Caco-2 (cell line): Measurements from ENCODE around the gene ZNF519. TPM values are rescaled to one million over a fixed set of nuclear protein-coding genes. Genes with fewer than 3 reads are reported as not detected.

Experiments used
- BruUV-seq: library from RNA; stranded (reverse); fragments of 400-500 nt; replicated peaks from 2 replicates; lab custom pipeline; 2021; lab: Mats Ljungman, UMichigan
- CTCF ChIA-PET: fragments of 300-600 bp; sonication (Branson Sonifier 250); formaldehyde crosslinking; loops from one replicate; lab custom pipeline; 2022; ENCODE audit warnings: antibody characterized with exemption; lab: Charles Lee
- POLR2A ChIA-PET: fragments of 300-600 bp; sonication (Branson Sonifier 250); formaldehyde crosslinking; loops from one replicate; lab custom pipeline; 2022; ENCODE audit warnings: antibody characterized with exemption; lab: Charles Lee
- DNase-seq, 2 experiments: peaks; one replicate each; pipeline versions ENCODE4 v3.0.0 to v3.0.0-alpha.2; 2020 to 2022
- H3K27me3 ChIP-seq: replicated peaks from 2 replicates; pipeline ENCODE4 v1.6.0; 2011; ENCODE audit warnings: low read length; ENCODE audit not compliant: control insufficient read depth, insufficient read depth
- H3K36me3 ChIP-seq: 2 replicates; pipeline ENCODE4 v1.5.1; 2011; ENCODE audit warnings: low read length; ENCODE audit not compliant: control insufficient read depth, insufficient read depth
- H3K4me1 ChIP-seq: fragments of 250-450 bp; sonication (Bioruptor Pico); 2 replicates; pipeline ENCODE4 v1.5.1; 2020; ENCODE audit warnings: mild to moderate bottlenecking
- H3K4me3 ChIP-seq: 2 replicates; pipeline ENCODE4 v1.5.1; 2011; ENCODE audit warnings: low read depth, mild to moderate bottlenecking, control low read depth, low read length
- H3K9me3 ChIP-seq: fragments of 250-450 bp; sonication (Bioruptor Pico); 2 replicates; pipeline ENCODE4 v1.5.1; 2020; ENCODE audit warnings: mild to moderate bottlenecking, moderate library complexity
- H3K27ac Mint-ChIP-seq: one replicate; pipeline ENCODE4 v1.8.0; 2022; ENCODE audit warnings: mixed read lengths; ENCODE audit not compliant: unreplicated experiment
- H3K27me3 Mint-ChIP-seq: one replicate; pipeline ENCODE4 v1.8.0; 2022; ENCODE audit warnings: mixed read lengths; ENCODE audit not compliant: insufficient read depth, unreplicated experiment
- H3K36me3 Mint-ChIP-seq: one replicate; pipeline ENCODE4 v1.8.0; 2022; ENCODE audit warnings: mild to moderate bottlenecking, mixed read lengths; ENCODE audit not compliant: insufficient read depth, unreplicated experiment
- H3K4me1 Mint-ChIP-seq: one replicate; pipeline ENCODE4 v1.8.0; 2022; ENCODE audit warnings: low read depth, mixed read lengths; ENCODE audit not compliant: unreplicated experiment
- H3K4me3 Mint-ChIP-seq: one replicate; pipeline ENCODE4 v1.8.0; 2022; ENCODE audit warnings: mild to moderate bottlenecking, moderate library complexity, mixed read lengths; ENCODE audit not compliant: unreplicated experiment
- H3K9me3 Mint-ChIP-seq: one replicate; pipeline ENCODE4 v1.8.0; 2022; ENCODE audit warnings: mixed read lengths; ENCODE audit not compliant: unreplicated experiment
- CTCF ChIP-seq, 2 experiments: fragments of 200-600 bp in 1 of 2; IDR thresholded peaks; 1 replicate in 1 of 2; 2 replicates in 1 of 2; pipeline versions ENCODE4 v1.5.1 to v1.8.0; 2011 to 2022; ENCODE audit warnings: antibody characterized with exemption in 1 of 2, control low read depth in 1 of 2, inconsistent platforms in 1 of 2, low read depth in 1 of 2, low read length in 1 of 2, mild to moderate bottlenecking in 1 of 2, moderate library complexity in 1 of 2; ENCODE audit not compliant: insufficient read depth in 1 of 2, severe bottlenecking in 1 of 2, unreplicated experiment in 1 of 2
- intact Hi-C: fragments of 100-400 bp; cut with micrococcal nuclease; formaldehyde crosslinking; loops from one replicate; pipeline ENCODE4 v1.10.0; 2022; ENCODE audit not compliant: unreplicated experiment
- total RNA-seq: library from RNA; stranded (reverse); gene quantifications from 2 replicates; pipeline ENCODE4 v1.2.3, GENCODE V29; 2022

ZNF519 gene
- total RNA-seq, 1 experiment from 2014 or later: 22.3 TPM

GRCh38 chr18:14120926-14121325 lies 11.3 kb downstream of the ZNF519 start:
- H3K4me3 Mint-ChIP-seq: no peak overlapping the region
- Histone ChIP-seq H3K27me3 (no peaks in the 10 kb centered on the region), H3K9me3 (peaks cover 4% of the 10 kb centered on the region; the same call in 1 of the 2 replicates), H3K36me3 (no peaks in the 10 kb centered on the region), H3K4me1 (no peaks in the 10 kb centered on the region), H3K4me3 (no peak overlapping the region)
- DNase-seq: no peak
- BruUV-seq: no TSS peak
- H3K27me3 Mint-ChIP-seq: no peaks in the 10 kb centered on the region
- no peaks in the 10 kb centered on the region for H3K9me3 Mint-ChIP-seq
- intact Hi-C loops: no loop called here
- no peak for TF ChIP-seq CTCF (IDR thresholded peaks at IDR 0.05; ENCODE audit: insufficient read depth in 1 of 2, low read depth in 1 of 2, low read length in 1 of 2, severe bottlenecking in 1 of 2, unreplicated experiment in 1 of 2)
- ChIA-PET POLR2A (no interaction called here), CTCF (no interaction called here)
- no peak overlapping the region for H3K27ac Mint-ChIP-seq
- H3K4me1 Mint-ChIP-seq: no peaks in the 10 kb centered on the region
- peaks cover 12% of the 10 kb centered on the region for H3K36me3 Mint-ChIP-seq

- no peak for TF ChIP-seq CTCF (IDR thresholded peaks at IDR 0.05; ENCODE audit: insufficient read depth in 1 of 2, low read depth in 1 of 2, low read length in 1 of 2, severe bottlenecking in 1 of 2, unreplicated experiment in 1 of 2)
- H3K9me3 Mint-ChIP-seq: peaks cover 10% of the 10 kb centered on the region
- Histone ChIP-seq H3K27me3 (no peaks in the 10 kb centered on the region), H3K9me3 (peaks cover 18% of the 10 kb centered on the region; the same call in 1 of the 2 replicates), H3K4me1 (no peaks in the 10 kb centered on the region), H3K4me3 (no peak overlapping the region), H3K36me3 (no peaks in the 10 kb centered on the region)
- CTCF ChIA-PET: no interaction called here
- no TSS peak for BruUV-seq
- peaks cover 12% of the 10 kb centered on the region for H3K36me3 Mint-ChIP-seq
- no peak overlapping the region for H3K4me3 Mint-ChIP-seq
- intact Hi-C loops: no loop called here
- no peaks in the 10 kb centered on the region for H3K4me1 Mint-ChIP-seq
- no peak overlapping the region for H3K27ac Mint-ChIP-seq
- H3K27me3 Mint-ChIP-seq: no peaks in the 10 kb centered on the region
- DNase-seq: no peak
- POLR2A ChIA-PET: no interaction called here
Measured at GRCh38 chr18:14117606-14118005, 14.6 kb downstream of the ZNF519 start.

GRCh38 chr18:14106906-14107305 lies 25.3 kb downstream of the ZNF519 start:
- Histone ChIP-seq H3K4me3 (no peak overlapping the region), H3K9me3 (peaks cover 31% of the 10 kb centered on the region), H3K36me3 (no peaks in the 10 kb centered on the region; the same call in 1 of the 2 replicates), H3K4me1 (no peaks in the 10 kb centered on the region), H3K27me3 (no peaks in the 10 kb centered on the region)
- CTCF ChIA-PET: no interaction called here
- TF ChIP-seq CTCF (IDR thresholded peaks at IDR 0.05; ENCODE audit: insufficient read depth in 1 of 2, low read depth in 1 of 2, low read length in 1 of 2, severe bottlenecking in 1 of 2, unreplicated experiment in 1 of 2): no peak
- DNase-seq: no peak
- Mint-ChIP-seq H3K27ac (no peak overlapping the region), H3K4me3 (no peak overlapping the region), H3K9me3 (peaks cover 34% of the 10 kb centered on the region), H3K27me3 (no peaks in the 10 kb centered on the region), H3K36me3 (peaks cover 23% of the 10 kb centered on the region), H3K4me1 (no peaks in the 10 kb centered on the region)
- BruUV-seq: no TSS peak
- POLR2A ChIA-PET: no interaction called here
- intact Hi-C loops: no loop called here
